HG02870 (cell line): Measurements from ENCODE around the gene C17orf113.
"Not testable (repeated sequence)": the region's sequence is repeated elsewhere in the genome, so short reads cannot be mapped to it uniquely, and the experiment has no call there.

Experiments
- ATAC-seq: cut with Tn5 transposase; IDR thresholded peaks from one replicate; pipeline ENCODE4 v1.9.1; 2021; ENCODE audit warnings: mild to moderate bottlenecking, moderate library complexity; ENCODE audit not compliant: unreplicated experiment

Gene C17orf113

DNA sequence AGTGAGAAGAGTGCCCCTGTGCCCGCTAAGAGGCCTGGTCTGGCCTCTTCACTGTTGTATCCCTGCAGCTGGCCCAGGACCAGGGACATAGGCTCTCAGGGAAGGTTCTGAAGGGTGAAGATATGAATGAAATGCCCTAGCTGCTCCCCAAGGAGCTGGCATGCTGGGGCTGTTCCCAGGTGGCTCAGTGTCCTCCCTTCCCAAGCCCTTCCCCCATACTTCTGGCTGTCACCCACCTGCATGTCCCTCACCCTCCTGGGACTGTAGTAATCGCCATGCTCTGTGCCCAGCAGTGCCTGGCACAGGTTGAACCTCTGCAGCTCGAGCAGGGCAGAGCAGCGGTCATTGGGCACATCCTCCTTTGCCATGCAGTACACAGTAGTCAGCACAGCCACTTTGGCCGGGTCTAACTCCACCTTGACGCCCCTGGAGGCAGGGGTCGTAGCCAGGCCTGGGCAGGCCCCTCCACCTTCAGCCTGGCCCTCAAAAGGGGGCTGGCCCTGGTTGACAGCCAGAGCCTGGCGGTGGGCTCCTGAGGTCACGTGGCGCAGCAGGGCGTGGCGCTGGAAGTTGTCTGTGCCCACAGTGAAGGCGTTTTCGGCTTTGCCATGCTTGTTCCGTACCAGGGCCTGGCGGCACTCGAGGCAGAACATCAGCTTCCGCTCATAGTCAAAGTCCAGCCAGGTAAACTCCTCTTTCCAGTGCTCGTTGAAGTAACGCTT lies 7.6 kb downstream of the C17orf113 start:
- ATAC-seq = no peak

DNA sequence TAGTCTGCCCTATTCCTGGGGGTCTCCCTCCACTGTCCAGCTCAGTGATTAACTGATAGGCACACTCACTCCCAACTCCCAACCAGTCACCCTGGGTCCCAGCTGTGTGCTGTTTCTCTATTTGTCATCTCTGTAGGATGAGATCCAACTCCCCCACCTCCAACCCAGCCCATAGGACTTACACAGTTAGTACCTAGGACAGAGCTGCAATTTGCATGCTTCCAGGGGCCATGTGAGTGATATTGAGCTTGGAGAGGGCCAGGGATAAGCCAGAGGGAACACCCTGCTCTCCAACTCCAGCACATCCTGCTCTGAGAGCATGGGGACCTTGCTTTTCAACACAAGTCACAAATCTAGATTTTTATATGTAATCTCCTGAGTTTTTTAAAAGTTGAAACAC lies 8.8 kb downstream of the C17orf113 start:
- ATAC-seq = no peak

DNA sequence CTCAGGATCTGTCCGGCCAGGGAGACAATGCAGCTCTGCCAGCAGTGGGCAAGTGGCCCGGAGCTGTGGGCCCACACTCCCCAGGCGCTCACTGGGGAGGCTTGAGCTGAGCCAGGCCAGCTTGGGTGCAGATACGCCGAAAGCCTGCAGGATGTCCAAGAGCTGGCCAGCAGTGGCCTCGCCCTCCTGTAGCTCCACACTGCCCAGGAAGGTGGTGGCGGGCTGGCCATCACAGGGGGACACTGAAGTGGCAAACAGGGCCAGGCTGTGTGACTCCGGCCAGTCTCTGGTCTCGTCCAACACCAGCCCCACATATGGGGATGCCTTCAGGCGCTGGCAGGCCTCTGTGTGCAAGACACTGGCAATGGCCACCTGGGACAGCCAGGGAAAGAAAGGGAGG lies 9.6 kb downstream of the C17orf113 start:
- ATAC-seq = no peak

DNA sequence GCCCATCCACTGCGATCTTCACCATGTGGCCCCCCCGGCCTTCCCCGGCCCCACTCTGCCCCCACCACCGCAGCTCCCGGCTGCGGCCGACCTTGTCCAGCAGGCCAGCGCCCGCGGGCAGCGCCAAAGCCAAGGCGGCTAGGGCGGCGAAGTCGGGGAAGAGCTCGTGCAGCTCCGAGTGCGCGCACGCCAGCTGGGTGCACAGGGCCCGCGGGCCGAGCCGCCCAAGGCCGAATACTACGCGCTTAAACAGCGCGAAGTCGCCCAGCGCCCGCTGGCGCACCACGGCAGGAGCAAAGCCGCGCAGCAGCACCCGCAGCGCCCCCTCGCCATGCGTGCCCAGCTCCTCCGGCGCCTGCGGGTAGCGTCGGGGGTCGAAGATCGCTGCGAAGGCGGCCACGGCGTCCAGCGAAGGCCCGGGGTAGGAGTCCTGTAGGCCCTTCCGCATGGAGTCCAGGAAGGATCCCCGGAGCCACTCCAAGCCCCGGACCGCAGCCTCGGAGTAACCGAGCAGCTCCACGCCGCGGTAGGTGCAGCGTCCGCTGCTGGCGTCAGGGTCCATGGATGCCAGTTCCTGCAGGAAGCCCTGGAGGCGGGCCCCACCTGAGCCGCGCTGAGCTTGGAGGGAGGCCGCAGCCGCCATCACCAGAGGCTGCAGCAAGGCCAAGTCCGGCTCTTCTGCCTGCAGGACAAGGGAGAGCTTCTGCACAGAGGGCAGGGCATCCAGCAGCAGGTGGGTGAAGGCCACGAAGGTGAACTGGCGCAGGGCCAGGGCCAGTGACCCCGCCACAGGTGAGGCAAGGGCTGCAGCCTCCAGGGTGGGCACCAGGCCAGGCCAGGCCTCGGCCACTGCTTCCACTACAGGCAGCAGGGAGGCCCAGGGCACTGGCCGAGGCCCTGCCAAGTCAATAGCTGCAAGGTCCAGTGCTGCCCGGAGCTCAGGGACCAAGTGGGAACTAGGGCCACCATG lies 10.3 kb downstream of the C17orf113 start:
- no peak for ATAC-seq

DNA sequence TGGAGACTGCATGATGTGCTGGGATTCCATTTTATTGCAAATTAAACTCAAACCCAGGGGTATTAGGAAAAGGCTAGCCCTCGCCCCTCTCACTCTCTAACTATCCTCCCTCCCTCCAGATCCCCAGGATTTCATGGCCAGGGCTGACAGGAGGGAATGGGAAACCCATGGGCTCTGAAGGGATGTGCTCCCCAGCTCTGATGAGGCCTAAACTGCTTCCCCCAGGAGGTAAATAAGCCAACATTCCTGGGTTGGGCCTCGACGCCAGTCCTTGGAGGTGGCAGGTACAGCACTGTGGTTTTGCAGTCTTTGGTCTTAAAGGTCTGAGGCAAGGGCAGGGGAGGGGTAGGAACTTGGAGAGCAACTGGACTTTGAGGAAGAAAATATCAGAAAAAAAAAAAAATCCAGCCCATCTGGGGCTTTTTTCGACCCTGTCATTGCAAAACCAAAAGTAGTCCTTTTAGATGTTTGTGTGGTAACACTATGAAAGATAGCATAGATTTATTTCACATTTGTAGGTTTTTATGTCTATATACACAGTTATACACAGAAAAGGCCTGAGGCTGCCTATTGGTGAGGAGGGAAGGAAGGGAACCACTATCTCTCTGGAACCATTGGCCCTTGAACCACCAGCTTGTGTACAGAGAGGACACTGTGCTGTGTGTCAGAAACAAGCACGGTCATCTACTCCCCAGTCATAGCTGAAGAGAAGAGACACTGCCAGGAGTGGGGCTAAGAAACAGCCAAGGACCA lies 12.0 kb downstream of the C17orf113 start:
- no peak for ATAC-seq

DNA sequence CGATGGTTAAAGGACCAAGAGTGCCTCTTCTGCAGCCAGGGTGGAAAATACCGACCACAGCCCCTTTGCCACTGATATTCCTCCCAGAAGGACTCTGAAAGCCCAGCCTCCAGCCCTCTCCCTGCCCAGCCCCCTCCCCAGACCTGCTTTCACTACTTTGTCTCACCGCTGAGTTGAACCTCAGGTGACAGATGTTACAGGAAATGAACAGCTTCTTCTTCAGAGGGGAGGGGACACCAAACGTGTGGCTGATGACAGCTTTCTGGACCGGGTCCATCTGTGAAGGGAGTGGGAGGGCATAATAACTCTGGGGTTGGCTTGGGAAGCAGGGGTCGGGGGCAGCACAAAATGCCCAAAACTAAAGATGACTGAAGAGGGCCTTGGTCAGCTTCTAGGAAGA lies 16.3 kb downstream of the C17orf113 start:
- no peak for ATAC-seq

DNA sequence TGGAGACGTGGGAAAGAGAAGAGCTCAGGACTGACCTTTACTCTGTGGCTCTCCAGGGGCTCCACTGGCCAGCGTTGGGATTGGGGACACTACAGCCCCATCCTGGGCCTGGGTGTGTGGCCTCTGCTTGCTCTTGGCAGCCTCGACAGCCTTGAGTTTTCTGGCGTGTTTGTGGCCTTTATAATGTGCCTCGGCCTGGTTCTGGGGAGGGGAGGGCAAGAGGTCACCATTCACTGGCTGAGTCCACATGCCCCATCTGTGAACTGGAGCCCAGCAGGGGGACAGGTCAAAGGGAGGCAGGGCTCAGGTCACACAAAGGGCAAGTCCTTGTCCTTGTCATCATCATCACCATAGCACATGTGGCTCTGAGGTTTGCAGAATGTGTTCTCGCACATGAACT lies 18.8 kb downstream of the C17orf113 start:
- ATAC-seq = no peak

DNA sequence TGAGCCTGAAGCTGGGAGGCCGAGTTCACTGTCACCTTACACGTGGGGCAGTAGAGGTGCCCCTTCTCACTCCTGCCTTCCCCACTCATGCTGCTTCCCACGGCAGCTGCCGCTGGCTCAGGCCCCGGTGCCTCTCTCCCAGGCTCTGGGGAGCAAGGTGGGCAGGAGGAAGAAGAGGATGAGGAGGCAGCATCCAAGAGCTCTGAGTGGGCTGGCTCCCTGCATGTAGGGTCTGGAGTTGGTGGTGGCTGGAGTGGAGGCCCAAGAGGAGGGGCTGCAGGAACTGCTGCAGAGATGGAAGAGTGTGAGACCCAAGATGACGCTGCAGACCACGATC lies 21.6 kb downstream of the C17orf113 start:
- ATAC-seq = no peak

DNA sequence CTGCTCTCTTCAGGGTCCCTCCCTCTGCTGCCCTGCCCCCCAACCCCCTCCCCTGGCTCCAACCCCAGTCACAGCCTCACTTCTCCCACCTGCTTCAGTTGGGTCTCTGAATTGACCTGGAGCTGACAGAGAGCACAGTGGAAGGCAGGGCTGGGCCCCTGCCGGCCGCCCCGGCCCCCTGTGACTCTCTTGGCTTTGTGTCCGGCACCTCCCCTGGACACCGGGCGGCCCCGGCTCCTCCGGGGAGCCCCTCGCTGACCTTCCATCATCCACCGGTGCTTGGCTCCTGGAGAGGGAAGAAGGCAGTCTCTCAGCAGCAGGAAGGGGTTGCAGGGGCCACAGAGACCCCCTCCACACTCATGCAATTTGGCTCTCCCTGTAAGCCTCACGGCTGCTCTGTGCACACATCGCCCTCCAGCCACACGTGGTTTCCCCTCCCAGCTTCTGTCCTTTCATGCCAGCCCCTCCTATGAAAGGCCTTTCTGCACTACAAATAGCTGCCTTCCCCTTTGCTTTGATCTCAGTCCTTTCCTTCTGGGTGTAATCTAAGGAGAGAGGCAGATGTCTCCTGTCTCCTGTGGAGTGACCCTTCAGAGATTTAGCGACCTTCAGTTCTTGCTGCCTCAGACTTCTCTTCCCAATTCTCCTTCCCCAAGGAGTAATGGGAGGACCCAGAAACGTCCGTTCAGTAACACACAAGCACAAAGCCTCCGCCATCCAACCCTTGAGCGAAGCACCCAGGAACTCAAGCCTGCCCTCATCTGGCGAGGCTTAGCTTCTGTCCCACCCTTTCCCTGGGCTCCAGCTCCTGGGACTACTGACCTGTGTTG lies 22.2 kb downstream of the C17orf113 start:
- ATAC-seq = no peak

DNA sequence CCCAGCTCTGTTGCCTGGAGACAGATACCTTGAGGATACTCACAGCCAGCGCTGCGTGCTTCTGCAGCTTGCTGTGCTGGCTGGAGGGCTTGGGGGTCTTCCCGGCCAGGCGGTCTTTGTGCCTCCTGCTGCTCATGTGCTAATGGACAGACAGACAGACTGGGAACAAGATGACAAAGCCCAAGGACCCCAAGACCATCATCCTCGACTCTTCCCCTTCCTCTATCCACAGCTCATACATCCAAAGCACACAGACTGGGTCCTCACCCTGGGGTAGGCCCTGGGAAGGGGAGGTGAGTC lies 22.9 kb downstream of the C17orf113 start:
- no peak for ATAC-seq

DNA sequence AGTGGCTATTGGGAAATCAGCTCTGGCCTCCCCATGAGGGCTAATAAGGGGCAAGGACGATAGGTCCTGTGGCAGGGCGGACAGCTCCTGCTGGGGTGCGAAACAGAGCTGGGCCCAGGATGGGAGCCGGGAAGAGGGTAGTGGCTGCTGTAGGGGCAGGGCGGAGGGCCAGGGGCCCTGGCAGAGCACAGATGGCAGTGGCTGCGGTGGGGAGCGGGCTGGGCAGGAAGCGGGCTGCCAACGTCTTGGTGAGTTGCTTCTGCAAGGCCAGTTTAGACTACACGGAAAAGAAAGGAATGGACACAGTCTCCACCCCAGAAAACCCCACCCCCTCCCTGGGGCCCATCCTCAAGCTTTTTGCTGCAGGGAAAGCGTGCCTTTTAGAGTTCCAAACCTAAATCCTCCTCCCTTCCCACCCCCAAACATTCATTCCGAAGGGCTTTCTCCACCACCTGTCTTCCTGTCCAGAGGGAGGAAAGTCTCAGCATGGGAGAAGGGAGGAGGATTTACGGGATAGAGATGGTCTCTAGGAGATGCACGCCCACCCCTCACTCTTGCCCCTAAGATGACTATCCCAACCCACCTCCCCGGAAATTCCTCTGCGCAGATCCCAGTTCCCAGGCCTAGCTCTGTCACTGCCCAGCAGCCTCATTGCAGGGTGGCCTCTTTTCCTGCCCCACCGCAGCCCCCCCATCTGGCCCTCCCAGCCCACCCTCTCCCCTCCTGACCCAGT lies 23.4 kb downstream of the C17orf113 start:
- ATAC-seq = no peak

DNA sequence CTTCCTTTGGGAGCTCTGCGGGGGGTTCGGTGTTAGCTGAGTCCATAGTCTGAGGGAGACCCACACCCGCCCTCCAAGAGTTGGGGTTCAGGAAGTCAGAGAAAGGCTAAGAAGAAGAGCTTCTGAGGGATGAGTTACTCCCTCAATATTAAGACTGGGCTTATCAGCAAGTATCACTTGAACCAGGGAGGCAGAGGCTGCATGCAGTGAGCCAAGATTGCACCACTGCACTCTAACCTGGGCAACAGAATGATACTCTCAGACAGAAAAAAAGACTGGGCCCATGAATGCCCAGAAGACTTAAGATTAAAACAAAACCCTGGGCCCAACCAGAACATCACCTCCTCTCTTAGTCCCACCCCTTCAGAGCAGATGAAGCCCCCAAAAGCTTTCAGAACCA lies 24.5 kb downstream of the C17orf113 start:
- no peak for ATAC-seq

DNA sequence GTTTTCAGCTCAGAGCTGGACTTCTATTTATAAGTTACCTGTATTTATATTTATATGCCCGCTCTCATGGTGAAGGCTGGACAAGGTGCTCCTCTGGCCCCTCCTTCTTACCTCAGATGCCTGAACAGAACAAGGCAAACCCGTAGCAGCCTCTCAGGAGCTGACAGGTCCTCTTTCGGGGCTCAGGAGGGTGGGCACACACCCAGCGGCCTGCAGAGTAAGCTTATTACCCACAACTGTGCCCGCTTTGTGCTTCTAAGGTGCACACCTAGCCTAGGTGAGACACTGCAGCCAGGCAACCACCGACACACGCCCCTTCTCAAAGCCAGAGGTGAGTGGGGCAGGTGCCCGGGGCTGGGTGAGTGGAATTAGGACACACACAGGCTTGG lies 25.2 kb downstream of the C17orf113 start:
- no peak for ATAC-seq

DNA sequence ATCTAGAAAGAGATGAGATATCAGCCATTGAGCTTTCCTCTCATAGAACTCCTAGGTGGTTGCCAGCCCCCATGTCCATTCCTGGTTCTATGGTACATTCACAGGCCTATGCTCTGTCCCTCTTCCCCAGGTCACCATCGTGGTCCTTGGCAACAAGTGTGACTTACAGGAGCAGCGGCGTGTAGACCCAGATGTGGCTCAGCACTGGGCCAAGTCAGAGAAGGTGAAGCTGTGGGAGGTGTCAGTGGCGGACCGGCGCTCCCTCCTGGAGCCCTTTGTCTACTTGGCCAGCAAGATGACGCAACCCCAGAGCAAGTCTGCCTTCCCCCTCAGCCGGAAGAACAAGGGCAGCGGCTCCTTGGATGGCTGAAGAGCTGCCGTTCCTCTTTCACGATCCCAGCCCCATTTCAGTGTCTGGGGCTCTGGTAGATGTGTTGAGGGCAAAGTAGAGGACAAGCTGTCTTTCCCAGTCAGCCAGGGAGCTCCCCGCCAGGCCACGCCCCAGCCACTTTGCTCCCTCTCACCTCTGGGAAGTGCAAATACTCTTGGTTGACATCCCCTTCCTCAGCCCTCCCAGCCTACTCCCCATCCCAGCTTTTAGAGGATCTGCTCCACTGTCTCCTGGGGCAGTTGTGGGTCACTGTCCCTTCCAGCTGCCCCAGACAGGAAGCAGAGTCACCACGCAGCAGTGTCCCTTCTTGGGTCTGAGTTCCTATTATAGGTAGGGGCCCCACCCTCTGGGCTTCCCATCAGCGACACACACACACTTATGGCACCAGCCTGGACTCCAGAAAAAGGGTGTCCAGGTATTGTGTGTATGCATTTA lies 26.7 kb downstream of the C17orf113 start:
- ATAC-seq = no peak

DNA sequence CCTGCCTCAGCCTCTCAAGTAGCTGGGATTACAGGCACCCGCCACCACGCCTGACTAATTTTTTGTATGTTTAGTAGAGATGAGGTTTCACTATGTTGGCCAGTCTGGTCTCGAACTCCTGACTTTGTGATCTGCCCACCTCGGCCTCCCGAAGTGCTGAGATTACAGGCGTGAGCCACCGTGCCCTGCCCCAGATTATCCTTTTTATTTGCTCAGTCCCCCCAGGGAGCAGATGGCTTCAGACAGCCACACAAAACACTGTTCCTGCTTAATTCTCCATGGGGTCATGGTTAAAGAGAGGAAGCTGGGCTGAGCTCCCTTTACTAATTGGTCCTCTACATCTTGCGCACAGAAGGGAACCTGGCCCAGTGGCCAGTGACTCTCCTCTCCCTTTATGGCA lies 29.6 kb downstream of the C17orf113 start:
- not testable (repeated sequence) for ATAC-seq

DNA sequence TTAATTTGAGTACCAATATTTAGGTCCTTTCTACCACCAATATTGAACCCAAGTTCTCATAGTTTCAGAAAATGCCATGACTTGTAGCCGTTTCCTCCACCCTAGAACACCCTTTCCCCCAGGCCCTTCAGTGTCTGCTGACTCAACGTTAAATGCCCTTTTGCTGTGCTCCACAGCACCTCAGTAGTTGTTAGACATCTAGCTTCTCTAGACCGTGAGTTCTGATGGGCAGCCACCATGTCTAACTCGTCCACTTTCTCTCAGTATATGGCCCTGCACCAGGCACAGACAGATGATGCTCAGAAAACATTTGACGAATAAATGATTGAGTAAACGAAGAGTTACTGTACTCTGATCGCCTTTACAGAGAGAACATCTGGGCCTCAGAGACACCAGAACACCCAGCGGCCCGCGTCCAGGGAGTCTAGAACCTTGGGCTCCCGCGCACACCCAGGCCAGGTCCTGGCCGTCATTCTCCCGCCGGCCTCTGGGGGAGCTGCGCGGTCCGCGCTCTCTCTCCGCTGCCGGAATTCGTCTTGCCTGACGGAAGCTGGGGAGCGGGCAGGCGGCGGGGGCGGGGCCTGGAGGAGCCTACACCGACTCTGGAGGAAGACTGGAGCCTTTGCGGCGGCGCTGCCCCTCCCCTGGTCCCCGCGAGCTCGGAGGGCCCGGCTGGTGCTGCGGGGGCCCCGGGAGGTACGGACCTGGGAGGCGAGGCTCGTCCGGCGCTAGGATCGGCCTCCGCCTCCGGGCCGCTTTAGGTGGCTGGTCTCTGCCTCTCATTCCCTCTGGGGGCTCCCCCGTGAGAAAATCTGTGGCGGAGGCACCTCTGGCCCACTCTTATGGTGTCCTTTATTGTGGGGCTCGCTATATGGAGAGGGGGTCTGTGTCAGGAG lies 30.6 kb downstream of the C17orf113 start, which contains the start of gene NKIRAS2:
Gene NKIRAS2 (plus strand): TSS at position 582 of the 896 bp plus-strand sequence. CDS start 1,488 bp downstream, outside the sequence.
- peak; percentile 47 for ATAC-seq

DNA sequence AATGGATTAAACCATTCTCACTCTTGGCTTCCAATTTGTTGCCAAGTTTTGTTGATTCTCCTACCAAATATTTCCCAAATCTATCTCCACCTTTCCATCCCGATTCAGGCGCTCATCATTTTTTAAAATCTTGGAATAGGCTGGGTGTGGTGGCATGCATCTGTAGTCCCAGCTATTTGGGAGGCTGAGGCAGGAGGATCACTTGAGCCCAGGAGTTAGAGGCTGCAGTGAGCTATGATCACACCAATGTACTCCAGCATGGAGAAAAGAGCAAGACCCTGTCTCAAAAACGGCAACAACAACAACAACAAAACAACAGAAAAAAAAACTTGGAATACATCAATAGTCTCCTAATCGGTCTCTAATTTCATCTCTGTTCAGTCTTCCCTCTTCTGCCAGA lies 31.4 kb downstream of the C17orf113 start:
- ATAC-seq = no peak

DNA sequence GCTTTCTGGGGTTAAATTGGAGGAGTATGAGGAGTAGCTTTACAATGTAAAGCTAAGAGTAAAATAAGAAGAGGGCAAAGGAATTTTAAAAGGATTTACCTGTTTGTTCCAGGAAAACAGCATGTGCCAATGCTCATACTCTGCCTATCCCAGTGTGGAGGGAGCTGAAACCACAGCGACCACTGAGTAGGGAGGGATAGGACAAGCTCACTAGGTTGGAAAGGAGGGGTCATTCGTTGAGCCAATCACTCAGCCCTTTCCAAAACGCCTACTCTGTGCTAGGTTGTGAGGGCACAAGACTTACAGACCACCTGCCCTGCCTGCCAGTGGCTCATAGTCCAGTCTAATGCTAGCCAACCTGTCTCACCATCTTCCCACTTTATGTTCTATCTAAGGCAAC lies 32.1 kb downstream of the C17orf113 start:
- ATAC-seq = no peak
